GM23338 (cell line): ENCODE data around the gene ELF5. TPM values are rescaled to one million over a fixed set of nuclear protein-coding genes. Genes with fewer than 3 reads are reported as not detected.
A peak's percentile ranks its signal among the peaks of the same experiment; 100 is the strongest.

Experiments used
- ATAC-seq: fragments of 200-7000 bp; cut with Tn5 transposase; 3 replicates; pipeline ENCODE4 v1.9.1; 2020
- DNase-seq: peaks from one replicate; pipeline ENCODE4 v3.0.0-alpha.2; 2015; ENCODE audit warnings: low spot score
- H2AFZ ChIP-seq: fragments of 200-600 bp; sonication (generic); 2 replicates; pipeline ENCODE4 v1.8.0; 2016; ENCODE audit warnings: antibody characterized with exemption, mild to moderate bottlenecking, moderate library complexity
- H3F3A ChIP-seq: fragments of 200-600 bp; sonication (generic); replicated peaks from 2 replicates; pipeline ENCODE4 v1.8.0; 2017; ENCODE audit warnings: antibody characterized with exemption, mixed run types, low read depth
- H3K27ac ChIP-seq: fragments of 200-600 bp; sonication (generic); 2 replicates; pipeline ENCODE4 v1.6.1; 2016; ENCODE audit warnings: low read depth
- H3K27me3 ChIP-seq: fragments of 200-600 bp; sonication (generic); 2 replicates; pipeline ENCODE4 v1.8.0; 2016; ENCODE audit warnings: mild to moderate bottlenecking, mixed run types, moderate library complexity; ENCODE audit not compliant: insufficient read depth
- H3K36me3 ChIP-seq: fragments of 200-600 bp; sonication (generic); 2 replicates; pipeline ENCODE4 v1.8.0; 2016; ENCODE audit warnings: mild to moderate bottlenecking; ENCODE audit not compliant: insufficient read depth
- H3K4me1 ChIP-seq: fragments of 200-600 bp; sonication (generic); 2 replicates; pipeline ENCODE4 v1.8.0; 2016; ENCODE audit warnings: mild to moderate bottlenecking, moderate library complexity; ENCODE audit not compliant: insufficient read depth
- H3K4me2 ChIP-seq: fragments of 200-600 bp; sonication (generic); 2 replicates; pipeline ENCODE4 v1.7.1; 2017; ENCODE audit warnings: mixed run types
- H3K4me3 ChIP-seq: fragments of 200-600 bp; sonication (generic); 2 replicates; pipeline ENCODE4 v1.6.1; 2016; ENCODE audit warnings: mixed run types
- H3K79me2 ChIP-seq: fragments of 200-600 bp; sonication (generic); replicated peaks from 2 replicates; pipeline ENCODE4 v1.8.0; 2017; ENCODE audit warnings: mild to moderate bottlenecking; ENCODE audit not compliant: insufficient read depth
- H3K9me2 ChIP-seq: fragments of 200-600 bp; sonication (generic); 2 replicates; pipeline ENCODE4 v1.8.0; 2017; ENCODE audit not compliant: insufficient read depth
- H4K20me1 ChIP-seq: fragments of 200-600 bp; sonication (generic); replicated peaks from 2 replicates; pipeline ENCODE4 v1.8.0; 2017; ENCODE audit warnings: mild to moderate bottlenecking; ENCODE audit not compliant: insufficient read depth
- H3K27ac Mint-ChIP-seq: 2 replicates; pipeline ENCODE4 v1.8.0; 2020; ENCODE audit warnings: inconsistent platforms, mild to moderate bottlenecking, moderate library complexity, mixed read lengths
- H3K27me3 Mint-ChIP-seq: 3 replicates; pipeline ENCODE4 v1.8.0; 2022; ENCODE audit warnings: low read depth, mild to moderate bottlenecking, moderate library complexity, mixed read lengths, inconsistent platforms; ENCODE audit not compliant: insufficient read depth, poor library complexity
- H3K36me3 Mint-ChIP-seq: 3 replicates; pipeline ENCODE4 v1.8.0; 2021; ENCODE audit warnings: low read depth, mild to moderate bottlenecking, inconsistent platforms, moderate library complexity, mixed read lengths
- H3K4me1 Mint-ChIP-seq: 3 replicates; pipeline ENCODE4 v1.8.0; 2020; ENCODE audit warnings: mild to moderate bottlenecking, inconsistent platforms, mixed read lengths
- H3K4me3 Mint-ChIP-seq: 3 replicates; pipeline ENCODE4 v1.8.0; 2021; ENCODE audit warnings: moderate library complexity, mild to moderate bottlenecking, inconsistent platforms, mixed read lengths
- H3K9me3 Mint-ChIP-seq: 3 replicates; pipeline ENCODE4 v1.8.0; 2020; ENCODE audit warnings: moderate library complexity, mild to moderate bottlenecking, inconsistent platforms, mixed read lengths
- CREB1 ChIP-seq: fragments of 250-450 bp; sonication (Bioruptor Pico); IDR thresholded peaks from 2 replicates; pipeline ENCODE4 v1.5.0; 2020; ENCODE audit warnings: low read depth, mild to moderate bottlenecking, moderate library complexity
- EZH2 ChIP-seq: fragments of 200-600 bp; sonication (generic); IDR thresholded peaks from one replicate; pipeline ENCODE4 v1.8.0; 2017; ENCODE audit warnings: antibody characterized with exemption, mild to moderate bottlenecking, low read depth; ENCODE audit not compliant: unreplicated experiment
- EZH2phosphoT487 ChIP-seq: fragments of 200-600 bp; sonication (generic); IDR thresholded peaks from one replicate; pipeline ENCODE4 v1.8.1; 2018; ENCODE audit warnings: antibody characterized with exemption; ENCODE audit not compliant: unreplicated experiment
- JUNB ChIP-seq: IDR thresholded peaks from one replicate; pipeline ENCODE4 v1.6.1; 2016; ENCODE audit warnings: antibody characterized with exemption; ENCODE audit not compliant: unreplicated experiment
- NANOG ChIP-seq: IDR thresholded peaks from 2 replicates; pipeline ENCODE4 v1.6.1; 2016; ENCODE audit warnings: antibody characterized with exemption, borderline replicate concordance
- POLR2AphosphoS5 ChIP-seq: IDR thresholded peaks from 2 replicates; pipeline ENCODE4 v1.6.1; 2016; ENCODE audit warnings: antibody characterized with exemption, low read depth
- STAT1 ChIP-seq: IDR thresholded peaks from one replicate; pipeline ENCODE4 v1.6.1; 2016; ENCODE audit warnings: antibody characterized with exemption; ENCODE audit not compliant: unreplicated experiment
- ZNF114 ChIP-seq: fragments of 250-450 bp; sonication (Bioruptor Pico); IDR thresholded peaks from 2 replicates; pipeline ENCODE4 v1.5.0; 2020; ENCODE audit warnings: mild to moderate bottlenecking, moderate library complexity
- ZNF331 ChIP-seq: fragments of 250-450 bp; sonication (Bioruptor Pico); IDR thresholded peaks from 2 replicates; pipeline ENCODE4 v1.5.0; 2020; ENCODE audit warnings: low read depth, mild to moderate bottlenecking, moderate library complexity
- polyA plus RNA-seq: library from polyadenylated mRNA; unstranded; fragments of >200 nt; fragmentation: Nextera tagmentation; extraction: Ambion mirVana; gene quantifications from 2 replicates; pipeline ENCODE4 v1.2.1, GENCODE V29; 2016
- total RNA-seq: library from RNA; depleted of rRNA; stranded (reverse); fragments of >200 nt; shearing (Covaris generic); gene quantifications from 2 replicates; pipeline ENCODE4 v1.2.3, GENCODE V29; 2014
- TF ChIP-seq, protein P1 (sequence below): fragments of 250-450 bp; sonication (Bioruptor Pico); IDR thresholded peaks from 2 replicates; pipeline ENCODE4 v1.5.0; 2020; ENCODE audit warnings: mild to moderate bottlenecking, moderate library complexity
- TF ChIP-seq, protein P2 (sequence below): IDR thresholded peaks from 2 replicates; pipeline ENCODE4 v1.6.1; 2016; ENCODE audit warnings: antibody characterized with exemption
- TF ChIP-seq, protein P3 (sequence below): IDR thresholded peaks from one replicate; pipeline ENCODE4 v1.6.1; 2018; ENCODE audit warnings: antibody characterized with exemption; ENCODE audit not compliant: unreplicated experiment
- TF ChIP-seq, protein P4 (sequence below), 2 experiments: fragments of 200-600 bp in 1 of 2; sonication (generic) in 1 of 2; conservative IDR thresholded peaks; 2 replicates each; pipeline versions ENCODE4 v1.5.1 to v1.6.1; 2016 to 2017; ENCODE audit warnings: antibody characterized with exemption in 2 of 2, low read depth in 2 of 2, mild to moderate bottlenecking in 2 of 2, moderate library complexity in 1 of 2

Gene ELF5
- total and polyA plus RNA-seq, 2 experiments from 2014 or later: not detected

- no peak overlapping the region for H3K4me3 ChIP-seq
- H3K36me3 ChIP-seq: no peaks in the 10 kb centered on the region
- Mint-ChIP-seq H3K4me3 (no peak overlapping the region), H3K9me3 (no peaks in the 10 kb centered on the region), H3K27ac (no peak overlapping the region), H3K27me3 (peaks cover 4% of the 10 kb centered on the region), H3K36me3 (no peaks in the 10 kb centered on the region), H3K4me1 (no peaks in the 10 kb centered on the region; the same call in 2 of the 3 replicates)
- TF ChIP-seq NANOG: no peak
- TF ChIP-seq, protein P1, sequence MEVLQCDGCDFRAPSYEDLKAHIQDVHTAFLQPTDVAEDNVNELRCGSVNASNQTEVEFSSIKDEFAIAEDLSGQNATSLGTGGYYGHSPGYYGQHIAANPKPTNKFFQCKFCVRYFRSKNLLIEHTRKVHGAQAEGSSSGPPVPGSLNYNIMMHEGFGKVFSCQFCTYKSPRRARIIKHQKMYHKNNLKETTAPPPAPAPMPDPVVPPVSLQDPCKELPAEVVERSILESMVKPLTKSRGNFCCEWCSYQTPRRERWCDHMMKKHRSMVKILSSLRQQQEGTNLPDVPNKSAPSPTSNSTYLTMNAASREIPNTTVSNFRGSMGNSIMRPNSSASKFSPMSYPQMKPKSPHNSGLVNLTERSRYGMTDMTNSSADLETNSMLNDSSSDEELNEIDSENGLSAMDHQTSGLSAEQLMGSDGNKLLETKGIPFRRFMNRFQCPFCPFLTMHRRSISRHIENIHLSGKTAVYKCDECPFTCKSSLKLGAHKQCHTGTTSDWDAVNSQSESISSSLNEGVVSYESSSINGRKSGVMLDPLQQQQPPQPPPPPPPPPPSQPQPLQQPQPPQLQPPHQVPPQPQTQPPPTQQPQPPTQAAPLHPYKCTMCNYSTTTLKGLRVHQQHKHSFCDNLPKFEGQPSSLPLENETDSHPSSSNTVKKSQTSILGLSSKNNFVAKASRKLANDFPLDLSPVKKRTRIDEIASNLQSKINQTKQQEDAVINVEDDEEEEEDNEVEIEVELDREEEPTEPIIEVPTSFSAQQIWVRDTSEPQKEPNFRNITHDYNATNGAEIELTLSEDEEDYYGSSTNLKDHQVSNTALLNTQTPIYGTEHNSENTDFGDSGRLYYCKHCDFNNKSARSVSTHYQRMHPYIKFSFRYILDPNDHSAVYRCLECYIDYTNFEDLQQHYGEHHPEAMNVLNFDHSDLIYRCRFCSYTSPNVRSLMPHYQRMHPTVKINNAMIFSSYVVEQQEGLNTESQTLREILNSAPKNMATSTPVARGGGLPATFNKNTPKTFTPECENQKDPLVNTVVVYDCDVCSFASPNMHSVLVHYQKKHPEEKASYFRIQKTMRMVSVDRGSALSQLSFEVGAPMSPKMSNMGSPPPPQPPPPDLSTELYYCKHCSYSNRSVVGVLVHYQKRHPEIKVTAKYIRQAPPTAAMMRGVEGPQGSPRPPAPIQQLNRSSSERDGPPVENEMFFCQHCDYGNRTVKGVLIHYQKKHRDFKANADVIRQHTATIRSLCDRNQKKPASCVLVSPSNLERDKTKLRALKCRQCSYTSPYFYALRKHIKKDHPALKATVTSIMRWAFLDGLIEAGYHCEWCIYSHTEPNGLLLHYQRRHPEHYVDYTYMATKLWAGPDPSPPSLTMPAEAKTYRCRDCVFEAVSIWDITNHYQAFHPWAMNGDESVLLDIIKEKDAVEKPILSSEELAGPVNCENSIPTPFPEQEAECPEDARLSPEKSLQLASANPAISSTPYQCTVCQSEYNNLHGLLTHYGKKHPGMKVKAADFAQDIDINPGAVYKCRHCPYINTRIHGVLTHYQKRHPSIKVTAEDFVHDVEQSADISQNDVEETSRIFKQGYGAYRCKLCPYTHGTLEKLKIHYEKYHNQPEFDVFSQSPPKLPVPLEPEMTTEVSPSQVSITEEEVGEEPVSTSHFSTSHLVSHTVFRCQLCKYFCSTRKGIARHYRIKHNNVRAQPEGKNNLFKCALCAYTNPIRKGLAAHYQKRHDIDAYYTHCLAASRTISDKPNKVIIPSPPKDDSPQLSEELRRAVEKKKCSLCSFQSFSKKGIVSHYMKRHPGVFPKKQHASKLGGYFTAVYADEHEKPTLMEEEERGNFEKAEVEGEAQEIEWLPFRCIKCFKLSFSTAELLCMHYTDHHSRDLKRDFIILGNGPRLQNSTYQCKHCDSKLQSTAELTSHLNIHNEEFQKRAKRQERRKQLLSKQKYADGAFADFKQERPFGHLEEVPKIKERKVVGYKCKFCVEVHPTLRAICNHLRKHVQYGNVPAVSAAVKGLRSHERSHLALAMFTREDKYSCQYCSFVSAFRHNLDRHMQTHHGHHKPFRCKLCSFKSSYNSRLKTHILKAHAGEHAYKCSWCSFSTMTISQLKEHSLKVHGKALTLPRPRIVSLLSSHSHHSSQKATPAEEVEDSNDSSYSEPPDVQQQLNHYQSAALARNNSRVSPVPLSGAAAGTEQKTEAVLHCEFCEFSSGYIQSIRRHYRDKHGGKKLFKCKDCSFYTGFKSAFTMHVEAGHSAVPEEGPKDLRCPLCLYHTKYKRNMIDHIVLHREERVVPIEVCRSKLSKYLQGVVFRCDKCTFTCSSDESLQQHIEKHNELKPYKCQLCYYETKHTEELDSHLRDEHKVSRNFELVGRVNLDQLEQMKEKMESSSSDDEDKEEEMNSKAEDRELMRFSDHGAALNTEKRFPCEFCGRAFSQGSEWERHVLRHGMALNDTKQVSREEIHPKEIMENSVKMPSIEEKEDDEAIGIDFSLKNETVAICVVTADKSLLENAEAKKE (CRISPR knock-in tag): no peak
- no peak for TF ChIP-seq EZH2phosphoT487
- TF ChIP-seq, protein P2, sequence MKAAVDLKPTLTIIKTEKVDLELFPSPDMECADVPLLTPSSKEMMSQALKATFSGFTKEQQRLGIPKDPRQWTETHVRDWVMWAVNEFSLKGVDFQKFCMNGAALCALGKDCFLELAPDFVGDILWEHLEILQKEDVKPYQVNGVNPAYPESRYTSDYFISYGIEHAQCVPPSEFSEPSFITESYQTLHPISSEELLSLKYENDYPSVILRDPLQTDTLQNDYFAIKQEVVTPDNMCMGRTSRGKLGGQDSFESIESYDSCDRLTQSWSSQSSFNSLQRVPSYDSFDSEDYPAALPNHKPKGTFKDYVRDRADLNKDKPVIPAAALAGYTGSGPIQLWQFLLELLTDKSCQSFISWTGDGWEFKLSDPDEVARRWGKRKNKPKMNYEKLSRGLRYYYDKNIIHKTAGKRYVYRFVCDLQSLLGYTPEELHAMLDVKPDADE: no peak
- TF ChIP-seq, protein P3, sequence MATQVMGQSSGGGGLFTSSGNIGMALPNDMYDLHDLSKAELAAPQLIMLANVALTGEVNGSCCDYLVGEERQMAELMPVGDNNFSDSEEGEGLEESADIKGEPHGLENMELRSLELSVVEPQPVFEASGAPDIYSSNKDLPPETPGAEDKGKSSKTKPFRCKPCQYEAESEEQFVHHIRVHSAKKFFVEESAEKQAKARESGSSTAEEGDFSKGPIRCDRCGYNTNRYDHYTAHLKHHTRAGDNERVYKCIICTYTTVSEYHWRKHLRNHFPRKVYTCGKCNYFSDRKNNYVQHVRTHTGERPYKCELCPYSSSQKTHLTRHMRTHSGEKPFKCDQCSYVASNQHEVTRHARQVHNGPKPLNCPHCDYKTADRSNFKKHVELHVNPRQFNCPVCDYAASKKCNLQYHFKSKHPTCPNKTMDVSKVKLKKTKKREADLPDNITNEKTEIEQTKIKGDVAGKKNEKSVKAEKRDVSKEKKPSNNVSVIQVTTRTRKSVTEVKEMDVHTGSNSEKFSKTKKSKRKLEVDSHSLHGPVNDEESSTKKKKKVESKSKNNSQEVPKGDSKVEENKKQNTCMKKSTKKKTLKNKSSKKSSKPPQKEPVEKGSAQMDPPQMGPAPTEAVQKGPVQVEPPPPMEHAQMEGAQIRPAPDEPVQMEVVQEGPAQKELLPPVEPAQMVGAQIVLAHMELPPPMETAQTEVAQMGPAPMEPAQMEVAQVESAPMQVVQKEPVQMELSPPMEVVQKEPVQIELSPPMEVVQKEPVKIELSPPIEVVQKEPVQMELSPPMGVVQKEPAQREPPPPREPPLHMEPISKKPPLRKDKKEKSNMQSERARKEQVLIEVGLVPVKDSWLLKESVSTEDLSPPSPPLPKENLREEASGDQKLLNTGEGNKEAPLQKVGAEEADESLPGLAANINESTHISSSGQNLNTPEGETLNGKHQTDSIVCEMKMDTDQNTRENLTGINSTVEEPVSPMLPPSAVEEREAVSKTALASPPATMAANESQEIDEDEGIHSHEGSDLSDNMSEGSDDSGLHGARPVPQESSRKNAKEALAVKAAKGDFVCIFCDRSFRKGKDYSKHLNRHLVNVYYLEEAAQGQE: no peak
- TF ChIP-seq JUNB: no peak
- TF ChIP-seq CREB1 (CRISPR knock-in tag): no peak
- TF ChIP-seq, protein P4, sequence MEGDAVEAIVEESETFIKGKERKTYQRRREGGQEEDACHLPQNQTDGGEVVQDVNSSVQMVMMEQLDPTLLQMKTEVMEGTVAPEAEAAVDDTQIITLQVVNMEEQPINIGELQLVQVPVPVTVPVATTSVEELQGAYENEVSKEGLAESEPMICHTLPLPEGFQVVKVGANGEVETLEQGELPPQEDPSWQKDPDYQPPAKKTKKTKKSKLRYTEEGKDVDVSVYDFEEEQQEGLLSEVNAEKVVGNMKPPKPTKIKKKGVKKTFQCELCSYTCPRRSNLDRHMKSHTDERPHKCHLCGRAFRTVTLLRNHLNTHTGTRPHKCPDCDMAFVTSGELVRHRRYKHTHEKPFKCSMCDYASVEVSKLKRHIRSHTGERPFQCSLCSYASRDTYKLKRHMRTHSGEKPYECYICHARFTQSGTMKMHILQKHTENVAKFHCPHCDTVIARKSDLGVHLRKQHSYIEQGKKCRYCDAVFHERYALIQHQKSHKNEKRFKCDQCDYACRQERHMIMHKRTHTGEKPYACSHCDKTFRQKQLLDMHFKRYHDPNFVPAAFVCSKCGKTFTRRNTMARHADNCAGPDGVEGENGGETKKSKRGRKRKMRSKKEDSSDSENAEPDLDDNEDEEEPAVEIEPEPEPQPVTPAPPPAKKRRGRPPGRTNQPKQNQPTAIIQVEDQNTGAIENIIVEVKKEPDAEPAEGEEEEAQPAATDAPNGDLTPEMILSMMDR (conservative IDR thresholded peaks at IDR 0.05; ENCODE audit: low read depth in 2 of 2): no peak
- TF ChIP-seq ZNF114 (CRISPR knock-in tag): no peak
- no peak for TF ChIP-seq POLR2AphosphoS5
- TF ChIP-seq STAT1: no peak
- TF ChIP-seq EZH2: no peak
- no peak for TF ChIP-seq ZNF331 (CRISPR knock-in tag)
- ATAC-seq (no peak), DNase-seq (no peak)
- no peak overlapping the region for H3K4me2 ChIP-seq
- peak overlapping the region; percentile 70; the same call in 1 of the 2 replicates for H2AFZ ChIP-seq
- H3K79me2 ChIP-seq: no peaks in the 10 kb centered on the region
- no peak overlapping the region for H3K27ac ChIP-seq
- no peaks in the 10 kb centered on the region for H4K20me1 ChIP-seq
- no peaks in the 10 kb centered on the region for H3K4me1 ChIP-seq
- no peaks in the 10 kb centered on the region for H3K27me3 ChIP-seq
- no peaks in the 10 kb centered on the region for H3F3A ChIP-seq
- no peaks in the 10 kb centered on the region; the same call in 1 of the 2 replicates for H3K9me2 ChIP-seq
These were observed 6.0 kb downstream of the ELF5 start for GRCh38 chr11:34507610-34508009.
